Esophagus squamous epithelium (tissue), 5 donors: ENCODE measurements around the gene TFAM. TPM values are rescaled to one million over a fixed set of nuclear protein-coding genes. Genes with fewer than 3 reads are reported as not detected.
A peak's percentile ranks its signal among the peaks of the same experiment; 100 is the strongest.

Experiments
- DNase-seq: peaks from one replicate; lab custom pipeline; 2025; lab: John Stamatoyannopoulos, UW
- H3K27ac ChIP-seq, 4 donors: fragments of 200-600 bp; sonication (generic); one replicate each; pipeline ENCODE4 v1.5.1; 2016 to 2019; ENCODE audit warnings: mild to moderate bottlenecking in 1 of 4
- H3K27me3 ChIP-seq, 4 donors: fragments of 200-600 bp; sonication (generic); 1 replicate in 3 of 4; 2 replicates in 1 of 4; pipeline versions ENCODE4 v1.5.1 to v1.6.0; 2017 to 2021; ENCODE audit warnings: antibody characterized with exemption in 1 of 4
- H3K36me3 ChIP-seq, 3 donors: fragments of 200-600 bp; sonication (generic); one replicate each; pipeline ENCODE4 v1.5.1; 2016 to 2019
- H3K4me1 ChIP-seq, 3 donors: fragments of 200-600 bp; sonication (generic); one replicate each; pipeline ENCODE4 v1.5.1; 2017 to 2019
- H3K4me3 ChIP-seq, 4 donors: fragments of 200-600 bp; sonication (generic); 1 replicate in 3 of 4; 2 replicates in 1 of 4; pipeline ENCODE4 v1.5.1; 2016 to 2019; ENCODE audit warnings: mild to moderate bottlenecking in 2 of 4, moderate library complexity in 1 of 4
- H3K9me3 ChIP-seq, 3 donors: fragments of 200-600 bp; sonication (generic); one replicate each; pipeline ENCODE4 v1.5.1; 2016 to 2019
- CTCF ChIP-seq, 6 experiments: fragments of 450-650 bp in 4 of 6; fragments of 200-600 bp in 2 of 6; sonication (generic) in 2 of 6; IDR thresholded peaks; one replicate each; pipeline ENCODE4 v1.5.1; 2016 to 2019; ENCODE audit warnings: antibody characterized with exemption in 6 of 6, mild to moderate bottlenecking in 4 of 6, moderate library complexity in 4 of 6
- POLR2A ChIP-seq, 4 donors: fragments of 450-650 bp; IDR thresholded peaks; one replicate each; pipeline ENCODE4 v1.6.1; 2017; ENCODE audit warnings: antibody characterized with exemption in 4 of 4, mild to moderate bottlenecking in 4 of 4, moderate library complexity in 3 of 4
- WGBS, 2 donors: methylation state at CpG; one replicate each; pipeline ENCODE4 v1.1.5; 2018; 5-methylcytosine and 5-hydroxymethylcytosine counted together
- intact Hi-C: fragments of 100-400 bp; cut with DNase I; formaldehyde crosslinking; loops from one replicate; pipeline ENCODE4 v1.15.0; 2022
- total RNA-seq, 4 donors: library from RNA; depleted of rRNA; stranded (reverse); fragments of >200 nt; gene quantifications; one replicate each; pipeline ENCODE4 v1.1.0, GENCODE V29; 2016
- donor health status: DM: yes; HTN: yes; CAD: no.

TFAM gene
- total RNA-seq: 10 to 100 TPM in 3 of 4 donors, 1 to 10 TPM in 1; 7.2 to 32.8 (median 19.0) TPM

- intact Hi-C loops: no loop called here
- TF ChIP-seq POLR2A (IDR thresholded peaks at IDR 0.05) (peak in 3 of 4 donors; percentile 69 to 76 (median 75)), CTCF (IDR thresholded peaks at IDR 0.05) (peak; percentile 10 to 52 (median 34))
- Histone ChIP-seq H3K27me3 (no peaks in the 10 kb centered on the region), H3K36me3 (peaks cover 0 to 34% (median 8%) of the 10 kb centered on the region in 3 donors), H3K4me1 (peaks cover 0 to 30% (median 21%) of the 10 kb centered on the region in 3 donors), H3K27ac (peak within 1 kb of the TSS; percentile 81 to 93 (median 91)), H3K4me3 (peak within 1 kb of the TSS; percentile 70 to 95 (median 88)), H3K9me3 (no peaks in the 10 kb centered on the region)
- WGBS, 2 donors: 0 to 1% methylated on average over 10 to 18 of the region's 65 CpGs
- DNase-seq: peak; percentile 76
These were observed at the start of gene TFAM for GRCh38 chr10:58384999-58385783. TSS of gene TFAM (plus strand) at chr10:58385410. CDS start at chr10:58385548, 138 bp downstream.

- Histone ChIP-seq H3K4me1 (peaks cover 4 to 21% (median 6%) of the 10 kb centered on the region in 3 donors), H3K4me3 (peak overlapping the region in 3 of 4 donors; percentile 82 to 95 (median 95)), H3K27ac (no peak overlapping the region), H3K9me3 (no peaks in the 10 kb centered on the region), H3K36me3 (no peaks in the 10 kb centered on the region), H3K27me3 (no peaks in the 10 kb centered on the region)
- no peak for DNase-seq
- intact Hi-C loops: no loop called here
- TF ChIP-seq POLR2A (IDR thresholded peaks at IDR 0.05) (no peak), CTCF (IDR thresholded peaks at IDR 0.05) (no peak)
- WGBS, 2 donors: 87 to 89% methylated on average over 4 of the region's 4 CpGs
These were observed 49.0 kb upstream of the TFAM start for GRCh38 chr10:58336242-58336641.

GRCh38 chr10:58341422-58341821 lies 43.8 kb upstream of the TFAM start:
- DNase-seq: no peak
- Histone ChIP-seq H3K27me3 (no peaks in the 10 kb centered on the region), H3K4me1 (peaks cover 0 to 7% (median 0%) of the 10 kb centered on the region in 3 donors), H3K4me3 (no peak overlapping the region), H3K36me3 (no peaks in the 10 kb centered on the region), H3K27ac (no peak overlapping the region), H3K9me3 (no peaks in the 10 kb centered on the region)
- no peak for TF ChIP-seq POLR2A (IDR thresholded peaks at IDR 0.05)
- TF ChIP-seq CTCF (IDR thresholded peaks at IDR 0.05): no peak
- intact Hi-C loops: no loop called here
- 81 to 90% methylated on average over 4 of the region's 4 CpGs for WGBS, 2 donors

GRCh38 chr10:58341947-58342346 lies 43.3 kb upstream of the TFAM start:
- Histone ChIP-seq H3K27me3 (no peaks in the 10 kb centered on the region), H3K4me1 (peaks cover 0 to 1% (median 0%) of the 10 kb centered on the region in 3 donors), H3K27ac (no peak overlapping the region), H3K4me3 (no peak overlapping the region), H3K9me3 (no peaks in the 10 kb centered on the region), H3K36me3 (no peaks in the 10 kb centered on the region)
- no peak for DNase-seq
- no peak for TF ChIP-seq CTCF (IDR thresholded peaks at IDR 0.05)
- no peak for TF ChIP-seq POLR2A (IDR thresholded peaks at IDR 0.05)
- intact Hi-C loops: no loop called here
- 74 to 85% methylated on average over 1 of the region's 1 CpG for WGBS, 2 donors

- whole genome bisulfite sequencing, 2 donors: 17 to 54% methylated on average over 1 of the region's 1 CpG
- H3K36me3 ChIP-seq: no peaks in the 10 kb centered on the region
- H3K4me3 ChIP-seq: no peak overlapping the region
- peaks cover 0 to 8% (median 5%) of the 10 kb centered on the region in 3 donors for H3K4me1 ChIP-seq
- H3K27me3 ChIP-seq: no peaks in the 10 kb centered on the region
- intact Hi-C loops: no loop called here
- H3K27ac ChIP-seq: no peak overlapping the region
- DNase-seq: no peak
- H3K9me3 ChIP-seq: no peaks in the 10 kb centered on the region
- TF ChIP-seq POLR2A (IDR thresholded peaks at IDR 0.05) (no peak), CTCF (IDR thresholded peaks at IDR 0.05) (no peak)
These were observed 37.2 kb upstream of the TFAM start for GRCh38 chr10:58347967-58348366.
